Panc1 (cell line): Measurements from ENCODE around the gene DOCK1.

Experiments
- POLR2AphosphoS5 ChIP-seq: IDR thresholded peaks from 2 replicates; pipeline ENCODE4 v1.6.1; 2012; ENCODE audit warnings: mild to moderate bottlenecking, low read depth, low read length, moderate library complexity
- SIN3A ChIP-seq: IDR thresholded peaks from 2 replicates; pipeline ENCODE4 v1.6.1; 2012; ENCODE audit warnings: low read depth, mild to moderate bottlenecking, low read length, moderate library complexity, borderline replicate concordance; ENCODE audit not compliant: insufficient read depth
- TF ChIP-seq, protein P1 (sequence below): fragments of 450-650 bp; IDR thresholded peaks from 2 replicates; pipeline ENCODE4 v1.5.1; 2017; ENCODE audit warnings: mild to moderate bottlenecking

DNA sequence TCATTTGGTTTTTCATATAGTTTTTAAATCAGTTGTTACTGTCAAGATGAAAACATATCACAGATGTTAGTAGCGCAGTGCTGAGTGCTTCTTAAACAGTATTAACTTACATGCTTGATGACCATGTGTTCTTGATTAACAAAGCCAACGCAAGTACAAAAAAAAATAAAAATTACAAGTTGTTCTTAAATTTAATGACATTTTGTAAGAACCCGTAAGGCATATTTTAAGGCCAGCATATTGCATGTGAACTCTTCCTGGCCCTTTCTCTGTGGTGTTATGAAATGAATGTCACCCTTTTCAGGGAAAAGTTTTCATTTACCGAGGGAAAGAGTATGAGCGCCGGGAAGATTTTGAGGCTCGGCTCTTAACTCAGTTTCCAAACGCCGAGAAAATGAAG is 503.5 kb downstream of the DOCK1 start:
- TF ChIP-seq, protein P1, sequence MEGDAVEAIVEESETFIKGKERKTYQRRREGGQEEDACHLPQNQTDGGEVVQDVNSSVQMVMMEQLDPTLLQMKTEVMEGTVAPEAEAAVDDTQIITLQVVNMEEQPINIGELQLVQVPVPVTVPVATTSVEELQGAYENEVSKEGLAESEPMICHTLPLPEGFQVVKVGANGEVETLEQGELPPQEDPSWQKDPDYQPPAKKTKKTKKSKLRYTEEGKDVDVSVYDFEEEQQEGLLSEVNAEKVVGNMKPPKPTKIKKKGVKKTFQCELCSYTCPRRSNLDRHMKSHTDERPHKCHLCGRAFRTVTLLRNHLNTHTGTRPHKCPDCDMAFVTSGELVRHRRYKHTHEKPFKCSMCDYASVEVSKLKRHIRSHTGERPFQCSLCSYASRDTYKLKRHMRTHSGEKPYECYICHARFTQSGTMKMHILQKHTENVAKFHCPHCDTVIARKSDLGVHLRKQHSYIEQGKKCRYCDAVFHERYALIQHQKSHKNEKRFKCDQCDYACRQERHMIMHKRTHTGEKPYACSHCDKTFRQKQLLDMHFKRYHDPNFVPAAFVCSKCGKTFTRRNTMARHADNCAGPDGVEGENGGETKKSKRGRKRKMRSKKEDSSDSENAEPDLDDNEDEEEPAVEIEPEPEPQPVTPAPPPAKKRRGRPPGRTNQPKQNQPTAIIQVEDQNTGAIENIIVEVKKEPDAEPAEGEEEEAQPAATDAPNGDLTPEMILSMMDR, result no peak
- no peak for TF ChIP-seq POLR2AphosphoS5
- TF ChIP-seq SIN3A, result no peak
